GM19035 (cell line): Measurements from ENCODE around the gene NPAS2.

ENCODE experiments used
- ATAC-seq: cut with Tn5 transposase; IDR thresholded peaks from one replicate; pipeline ENCODE4 v1.9.1; 2021; ENCODE audit not compliant: unreplicated experiment

NPAS2 gene

GRCh38 chr2:100882645-100883613 is 63.0 kb downstream of the NPAS2 start:
- ATAC-seq, result no peak

GRCh38 chr2:100884145-100884621 is 64.2 kb downstream of the NPAS2 start:
- ATAC-seq, result no peak

GRCh38 chr2:100886085-100886484 is 66.1 kb downstream of the NPAS2 start:
- no peak for ATAC-seq

DNA sequence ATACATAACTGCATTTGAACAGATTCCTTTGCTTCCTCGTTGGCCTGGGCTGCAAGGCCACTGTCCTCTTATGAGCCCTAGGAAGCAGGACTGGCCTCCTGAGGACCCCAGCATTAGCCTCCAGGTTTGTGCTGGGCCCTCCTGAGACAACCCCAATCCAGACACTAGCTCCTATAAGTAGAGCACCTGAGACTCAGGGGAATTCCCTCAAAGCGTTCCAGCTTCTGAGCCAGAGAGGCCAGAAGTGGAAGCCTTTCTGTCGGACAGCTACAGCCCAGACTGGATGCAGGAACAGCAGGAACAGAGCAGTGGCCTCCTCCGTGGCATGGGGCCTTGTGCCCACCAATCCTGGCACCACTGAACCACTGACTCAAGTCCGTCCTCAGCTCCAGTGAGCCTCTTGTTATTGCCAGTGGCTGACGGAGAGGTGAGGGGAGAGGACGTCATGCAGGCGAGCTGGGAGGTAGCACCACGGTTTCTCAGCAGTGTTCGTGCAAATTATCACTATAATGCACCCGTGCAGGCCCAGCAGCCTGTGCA is 67.2 kb downstream of the NPAS2 start:
- no peak for ATAC-seq

- ATAC-seq, result no peak
Measured at GRCh38 chr2:100887713-100888495, 68.0 kb downstream of the NPAS2 start.

DNA sequence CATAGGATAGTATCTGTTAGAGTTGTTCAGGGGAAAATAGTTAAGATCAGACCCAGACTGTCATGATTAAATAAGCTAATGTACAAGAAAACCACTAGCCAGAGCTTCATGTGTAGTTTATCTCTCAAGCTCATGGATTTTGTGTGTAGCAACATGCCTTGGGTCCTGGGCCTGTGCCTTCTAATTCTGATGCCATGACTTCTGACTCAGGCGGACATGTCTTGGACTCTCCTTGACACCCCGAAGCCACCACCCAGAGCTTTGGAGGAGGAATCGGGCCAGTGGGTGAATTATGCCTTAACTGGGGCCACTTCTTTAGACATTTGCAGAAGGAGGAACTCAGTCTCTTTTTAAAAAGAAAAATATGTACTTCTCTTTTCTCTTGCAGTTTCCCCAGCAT is 68.7 kb downstream of the NPAS2 start:
- no peak for ATAC-seq

GRCh38 chr2:100889286-100889685 is 69.3 kb downstream of the NPAS2 start:
- no peak for ATAC-seq

GRCh38 chr2:100891906-100892642 is 72.1 kb downstream of the NPAS2 start:
- no peak for ATAC-seq

DNA sequence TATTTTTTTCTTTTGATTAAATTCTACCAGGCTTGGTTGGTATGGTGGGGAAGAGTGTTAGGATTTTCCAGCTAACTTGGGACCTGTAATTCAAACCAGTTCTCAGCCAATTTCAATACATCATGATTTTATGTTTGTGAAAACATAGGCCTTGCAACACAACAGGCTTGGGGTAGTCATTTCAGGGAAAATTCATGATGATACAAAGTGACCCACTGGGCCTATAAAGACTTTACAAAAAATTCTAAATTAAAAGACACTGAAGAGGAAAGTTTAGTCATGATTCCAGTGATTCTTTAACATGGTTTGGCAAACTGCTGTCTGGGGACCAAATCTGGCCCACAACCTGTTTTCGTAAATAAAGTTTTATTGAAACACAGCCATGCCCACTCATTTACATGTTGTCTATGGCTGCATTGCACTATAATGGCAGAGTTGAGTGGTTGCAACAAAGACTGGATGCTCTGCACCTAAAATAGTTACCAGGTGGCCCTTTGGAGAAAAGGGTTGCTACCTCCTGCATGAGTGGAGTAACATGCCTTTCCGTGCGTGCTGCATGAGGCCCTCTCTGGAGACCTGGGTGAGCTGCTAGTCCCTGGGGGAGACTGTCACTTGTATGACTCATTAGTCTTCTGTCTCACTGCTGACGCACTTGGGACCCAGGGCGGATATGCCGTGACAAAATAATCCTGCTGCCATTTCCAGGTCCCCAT is 73.6 kb downstream of the NPAS2 start:
- ATAC-seq, result peak; percentile 47

- no peak for ATAC-seq
Measured at GRCh38 chr2:100894105-100894795, 74.3 kb downstream of the NPAS2 start.

DNA sequence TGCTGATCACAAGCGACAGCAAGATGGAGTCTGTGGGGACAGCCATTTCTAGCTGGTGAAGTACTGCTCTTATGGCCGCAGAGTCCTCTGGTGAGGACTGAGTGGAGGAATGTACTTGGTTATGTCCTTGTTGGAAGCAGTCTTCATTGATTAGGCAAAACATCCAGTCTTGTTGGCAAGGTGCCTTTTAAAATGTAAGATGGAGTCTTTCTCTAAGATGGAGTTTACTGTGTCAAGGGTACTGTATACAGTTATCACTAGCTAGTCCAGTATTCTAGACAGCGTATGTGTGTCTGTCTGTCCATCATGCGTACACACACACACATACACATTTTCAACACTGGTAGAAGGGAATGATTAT is 74.8 kb downstream of the NPAS2 start:
- ATAC-seq, result no peak

DNA sequence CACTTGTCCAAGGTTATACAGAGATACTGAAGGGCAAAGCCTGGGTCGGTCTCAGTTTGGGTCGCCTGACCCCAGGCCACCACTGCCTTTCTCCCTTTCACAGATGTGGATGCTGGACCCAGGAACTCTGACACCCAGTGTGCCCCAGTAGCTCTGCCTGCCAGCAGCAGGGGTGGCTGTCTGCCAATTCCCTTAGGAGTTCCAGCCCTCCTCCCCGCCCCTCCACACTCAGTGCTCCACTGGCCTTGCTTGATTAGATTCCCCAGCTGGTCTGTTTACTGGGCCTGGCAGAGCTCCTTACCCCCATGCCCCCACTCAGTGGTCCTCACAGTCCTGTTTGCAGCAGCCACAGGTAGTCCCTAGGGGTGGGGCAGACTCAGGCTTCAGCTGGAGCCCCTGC is 75.5 kb downstream of the NPAS2 start:
- no peak for ATAC-seq

- no peak for ATAC-seq
Measured at GRCh38 chr2:100895934-100896685, 76.2 kb downstream of the NPAS2 start.

DNA sequence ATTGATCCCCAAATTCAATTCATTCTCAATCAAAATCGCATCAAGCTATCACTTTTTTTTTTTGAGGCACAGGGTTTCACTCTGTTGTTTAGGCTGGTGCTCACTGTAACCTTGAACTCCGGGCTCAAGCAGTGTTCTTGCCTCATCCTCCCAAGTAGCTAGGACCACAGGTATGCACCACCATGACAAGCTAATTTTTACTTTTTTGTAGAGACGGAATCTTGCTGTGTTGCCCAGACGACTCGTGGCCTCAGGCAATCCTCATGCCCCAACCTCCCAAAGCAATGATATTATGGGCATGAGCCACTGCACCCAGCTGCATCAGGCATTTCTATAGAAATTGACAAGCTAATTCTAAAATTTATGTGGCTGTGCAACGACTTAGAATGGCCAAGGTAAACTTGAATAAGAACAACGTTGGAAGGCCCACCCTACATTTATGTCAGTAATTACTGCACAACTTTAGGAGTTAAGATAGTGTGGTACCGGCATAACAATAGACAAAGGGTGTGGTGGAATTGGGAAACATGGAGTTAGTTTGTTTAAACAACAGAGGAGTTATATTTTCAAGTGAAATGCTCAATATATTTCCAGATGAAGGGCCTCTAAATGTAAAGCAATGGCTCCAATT is 78.2 kb downstream of the NPAS2 start:
- ATAC-seq, result no peak

- no peak for ATAC-seq
Measured at GRCh38 chr2:100900156-100900795, 80.3 kb downstream of the NPAS2 start.

- ATAC-seq, result no peak
Measured at GRCh38 chr2:100902817-100903405, 83.0 kb downstream of the NPAS2 start.

DNA sequence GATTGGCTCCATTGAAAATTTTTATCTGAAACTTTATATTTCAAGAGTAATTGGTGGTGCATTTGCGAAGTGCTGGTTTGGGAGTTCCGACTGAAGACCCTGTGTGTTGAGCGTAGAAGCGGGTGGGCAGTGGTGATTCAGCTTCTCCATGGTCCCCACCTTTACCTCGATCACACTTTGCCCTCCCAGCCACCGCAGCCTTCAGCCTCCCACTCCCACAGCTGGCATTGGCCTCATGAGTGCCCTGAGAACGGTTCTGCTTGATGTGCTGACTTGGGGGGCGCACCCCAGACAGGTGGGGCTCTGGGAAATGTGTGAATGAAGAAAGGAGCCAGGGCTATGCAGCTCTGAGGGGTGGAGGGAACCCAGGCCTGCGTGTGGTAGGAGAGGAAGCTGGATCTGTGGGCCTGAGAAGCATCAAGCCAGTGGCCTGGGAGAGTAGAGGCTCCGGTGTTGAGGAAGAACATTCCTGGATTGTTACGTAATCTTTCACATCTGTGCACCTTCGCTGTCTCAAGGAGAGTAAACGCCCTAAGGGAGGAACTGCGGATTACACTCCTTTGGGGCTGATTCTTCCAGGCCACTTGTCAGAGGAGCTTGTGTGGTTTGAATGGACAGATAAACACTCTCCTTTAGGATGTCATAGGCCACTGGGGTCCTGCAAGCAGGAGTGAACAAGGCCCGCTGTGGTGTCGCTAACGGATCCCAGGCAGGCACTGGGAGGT is 83.8 kb downstream of the NPAS2 start:
- ATAC-seq, result no peak
